Measurements from ENCODE around the gene DYNC2LI1.

The DYNC2LI1 gene

DNA sequence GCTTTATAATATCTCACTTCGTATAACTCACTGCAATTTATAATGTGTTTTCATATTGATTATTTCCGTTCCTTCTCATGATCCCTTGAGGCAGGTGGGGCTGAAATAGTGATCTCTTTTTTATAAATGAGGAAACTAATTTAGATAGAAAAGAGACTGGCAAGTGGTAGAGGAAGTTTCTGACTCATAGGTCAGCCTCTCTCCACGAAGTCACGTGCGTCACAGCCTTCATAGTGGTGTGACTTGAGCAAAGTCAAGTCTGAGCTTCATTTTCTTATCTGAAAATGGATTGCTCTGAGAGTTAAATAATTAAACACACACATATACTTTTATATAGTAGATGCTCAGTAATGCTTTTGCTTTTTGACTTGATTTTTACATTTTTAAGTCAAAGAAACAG lies 44.9 kb downstream of the DYNC2LI1 start:
- DNase-seq (ENCODE audit: low spot score): no peak

DNA sequence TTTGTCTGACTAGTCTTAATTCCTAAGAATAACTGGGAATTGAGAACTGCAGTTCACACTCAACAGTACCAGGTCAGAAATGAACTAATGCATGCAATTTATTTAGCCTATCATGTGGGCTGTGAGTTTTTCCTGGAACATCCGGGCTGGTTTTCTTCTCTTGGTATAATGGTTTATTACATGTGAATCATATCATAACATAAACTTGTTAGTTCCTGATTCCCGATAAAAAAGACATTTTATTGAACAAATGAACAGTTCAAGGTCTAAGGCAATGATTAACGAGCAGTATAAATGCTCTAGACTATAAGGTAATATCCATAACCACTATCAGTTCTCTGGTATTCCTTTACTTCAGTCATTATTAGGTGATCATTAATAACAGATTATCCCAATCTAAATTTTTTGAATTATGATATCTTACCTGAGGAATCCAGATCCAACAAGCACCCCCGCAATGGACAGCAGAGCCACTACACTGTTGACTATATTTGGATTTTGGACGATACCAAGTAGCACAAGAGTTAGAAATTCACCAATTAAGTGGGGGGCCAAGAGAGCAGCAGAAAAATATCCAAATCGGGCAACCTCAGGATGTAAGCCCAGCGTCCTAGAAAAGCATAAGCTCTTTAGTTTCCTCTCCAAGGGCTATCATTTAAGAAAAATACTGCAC lies 45.8 kb downstream of the DYNC2LI1 start:
- no peak for DNase-seq (ENCODE audit: low spot score)

DNA sequence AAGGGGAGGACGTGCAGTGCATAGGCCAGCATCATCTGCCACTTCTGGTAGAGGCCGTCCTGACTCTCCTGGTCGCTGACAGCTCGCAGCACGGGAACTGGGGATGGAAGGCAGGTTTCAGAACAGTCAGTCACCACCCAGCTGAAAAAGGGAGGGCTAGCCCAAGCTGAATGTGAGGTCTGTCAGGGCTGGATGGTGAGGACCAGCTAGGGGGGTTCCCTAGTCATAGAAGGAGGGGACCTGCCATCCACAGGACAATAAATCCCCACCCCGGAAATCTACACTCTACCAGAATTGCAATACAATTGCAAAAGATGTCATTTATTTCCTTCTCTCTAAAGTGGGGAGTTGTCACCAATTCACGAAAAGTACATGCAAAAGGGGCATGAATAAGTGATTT lies 49.0 kb downstream of the DYNC2LI1 start:
- DNase-seq (ENCODE audit: low spot score): no peak

DNA sequence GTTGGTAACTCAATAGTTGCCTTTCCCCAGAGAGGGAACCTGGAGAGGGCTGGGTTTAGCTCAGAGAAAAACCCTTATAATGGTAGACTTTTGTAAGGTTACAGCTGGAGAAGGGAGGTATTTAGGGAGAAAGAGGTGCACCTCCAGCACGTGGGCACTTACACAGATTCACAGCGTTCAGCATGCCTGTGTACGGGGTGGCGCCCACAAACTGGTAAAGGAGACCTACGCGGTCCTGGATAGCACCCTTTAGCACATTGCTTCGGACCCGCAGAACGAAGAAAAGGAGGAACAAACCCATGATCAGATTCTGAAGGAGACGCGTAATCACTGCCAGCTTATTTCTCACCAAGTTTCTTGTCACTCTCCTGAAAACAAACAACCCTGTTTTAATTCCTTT lies 49.9 kb downstream of the DYNC2LI1 start:
- no peak for DNase-seq (ENCODE audit: low spot score)

DNA sequence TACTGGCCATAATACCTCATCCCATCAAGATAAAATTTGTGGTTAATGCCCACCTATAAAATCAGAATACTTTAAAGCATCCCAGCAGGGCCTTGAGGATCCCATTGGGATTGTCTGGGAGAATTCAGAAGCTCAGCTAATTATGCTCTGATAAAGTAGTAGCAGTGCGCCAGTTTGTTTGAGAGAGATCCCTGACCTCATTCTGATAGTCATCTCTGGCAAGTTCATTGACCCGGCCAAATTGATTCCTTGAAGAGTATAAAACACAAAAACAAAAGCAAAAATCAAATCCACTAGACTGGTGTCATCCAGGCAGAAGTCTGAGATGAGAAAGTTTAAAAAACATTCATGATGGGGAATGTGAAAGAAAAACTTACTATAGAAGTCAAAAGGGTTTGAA lies 50.7 kb downstream of the DYNC2LI1 start:
- no peak for DNase-seq (ENCODE audit: low spot score)

DNA sequence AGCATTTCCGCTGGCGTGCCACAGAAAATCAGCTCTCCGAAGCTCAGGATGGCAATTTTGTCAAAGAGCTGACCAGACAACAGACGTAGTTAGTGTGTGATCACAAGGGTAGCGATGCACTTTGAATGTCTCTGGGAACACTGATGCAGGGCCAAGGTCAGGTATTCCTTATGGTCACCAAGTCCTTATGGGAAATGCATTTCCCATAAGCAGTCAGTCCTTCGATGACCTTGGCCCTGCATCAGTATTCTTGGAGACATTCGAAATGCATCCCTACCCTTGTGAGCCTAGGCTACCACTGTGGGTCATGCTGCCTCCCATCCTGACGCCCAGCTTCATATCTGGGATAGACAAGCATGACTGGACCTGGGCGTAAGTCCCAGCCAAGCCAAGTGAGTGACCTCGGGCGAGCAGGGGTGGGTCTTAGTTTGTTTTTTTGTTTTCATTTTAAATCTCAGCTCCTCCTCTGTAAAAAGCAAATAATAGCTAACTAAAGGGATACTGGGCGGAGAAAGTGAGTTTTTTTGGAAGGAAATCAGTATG lies 51.2 kb downstream of the DYNC2LI1 start:
- no peak for DNase-seq (ENCODE audit: low spot score)

DNA sequence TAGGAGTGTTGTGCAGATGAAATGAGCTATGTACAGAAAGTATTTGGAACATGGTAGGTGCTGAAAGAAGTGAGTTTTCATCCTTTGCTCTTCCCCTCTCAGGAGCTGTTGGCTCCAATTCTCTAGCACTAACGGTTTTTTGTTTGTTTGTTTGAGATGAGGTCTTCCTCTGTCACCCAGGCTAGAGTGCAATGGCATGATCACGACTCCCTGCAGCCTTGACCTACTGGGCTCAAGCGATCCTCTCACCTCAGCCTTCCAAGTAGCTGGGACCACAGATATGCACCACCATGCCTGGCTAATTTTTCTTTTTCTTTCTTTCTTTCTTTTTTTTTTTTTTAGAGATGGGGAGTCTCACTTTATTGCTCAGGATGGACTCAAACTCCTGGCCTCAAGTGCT lies 52.0 kb downstream of the DYNC2LI1 start:
- no peak for DNase-seq (ENCODE audit: low spot score)

DNA sequence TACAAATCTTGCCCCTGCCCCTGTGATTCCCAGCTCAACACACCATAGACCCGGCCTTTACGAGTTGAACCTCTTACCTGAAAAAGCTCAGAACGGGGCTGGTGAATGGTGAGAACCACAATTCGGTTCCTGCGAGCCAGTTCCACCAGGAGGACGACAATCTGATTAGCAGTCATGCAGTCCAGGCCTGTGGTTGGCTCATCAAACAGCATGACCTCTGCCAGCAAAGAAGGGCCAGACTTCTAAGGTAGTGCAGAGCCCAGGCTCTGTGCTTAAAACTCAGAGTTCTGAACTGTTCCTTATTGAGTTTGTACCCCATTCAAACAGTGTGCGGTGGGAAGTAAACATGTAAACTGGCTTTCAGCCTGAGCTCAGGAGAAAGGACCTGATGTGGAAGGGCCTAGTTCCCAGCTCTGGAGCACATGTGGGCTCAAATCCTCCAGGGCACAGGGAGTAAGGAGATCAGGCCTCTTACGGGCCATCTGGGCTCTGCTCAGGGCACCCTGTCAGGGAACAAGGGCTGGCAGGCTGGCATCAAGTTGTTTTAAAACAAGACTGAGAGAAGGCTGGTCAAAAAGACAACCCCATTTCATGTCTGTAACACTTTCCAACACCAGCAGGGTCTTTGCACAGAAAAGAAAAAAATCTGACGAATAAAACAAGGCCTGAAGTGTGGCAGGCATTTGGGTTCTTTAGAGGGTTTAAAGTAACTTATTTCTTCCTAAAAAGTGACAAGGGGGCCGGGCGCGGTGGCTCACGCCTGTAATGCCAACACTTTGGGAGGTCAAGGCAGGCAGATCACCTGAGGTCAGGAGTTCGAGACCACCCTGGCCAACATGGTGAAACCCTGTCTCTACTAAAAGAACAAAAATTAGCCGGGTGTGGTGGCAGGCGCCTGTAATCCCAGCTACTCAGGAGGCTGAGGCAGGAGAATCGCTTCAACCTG lies 52.7 kb downstream of the DYNC2LI1 start:
- no peak for DNase-seq (ENCODE audit: low spot score)

DNA sequence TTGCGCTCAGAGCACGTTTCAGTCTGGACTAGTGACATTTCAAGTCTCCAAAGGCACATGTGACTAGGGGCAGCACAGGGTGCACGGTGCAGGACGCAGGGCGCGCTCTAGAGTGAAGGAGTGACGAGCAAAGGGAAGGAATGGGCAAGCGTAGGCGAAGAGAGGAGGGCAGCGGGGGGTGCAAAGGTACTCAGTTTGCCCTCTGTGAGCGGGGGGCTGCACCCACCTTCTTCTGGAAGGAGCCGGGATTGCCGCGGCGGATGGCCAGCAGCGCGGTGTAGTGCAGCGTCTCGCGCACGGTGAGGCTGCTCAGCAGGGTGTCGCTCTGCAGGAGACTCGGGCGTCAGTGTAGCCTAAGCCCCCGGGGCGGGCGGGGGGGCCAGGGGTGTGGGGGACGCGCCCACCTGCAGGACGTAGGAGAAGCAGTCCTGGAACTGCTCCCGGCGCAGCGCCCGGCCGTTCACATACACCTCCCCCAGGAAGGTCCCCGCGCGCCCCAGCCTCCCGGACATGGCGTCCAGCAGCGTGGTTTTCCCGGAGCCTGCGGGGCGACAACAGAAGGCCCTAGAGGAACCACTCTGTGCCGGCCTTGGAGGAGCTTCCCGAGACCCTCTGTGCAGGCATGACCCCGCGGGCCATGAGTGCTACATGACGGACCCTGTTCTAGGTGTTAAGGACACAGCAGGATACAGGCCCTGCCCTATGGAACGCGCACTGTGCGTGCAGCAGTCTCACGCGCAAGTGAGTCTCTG lies 57.9 kb downstream of the DYNC2LI1 start:
- DNase-seq (ENCODE audit: low spot score): no peak

DNA sequence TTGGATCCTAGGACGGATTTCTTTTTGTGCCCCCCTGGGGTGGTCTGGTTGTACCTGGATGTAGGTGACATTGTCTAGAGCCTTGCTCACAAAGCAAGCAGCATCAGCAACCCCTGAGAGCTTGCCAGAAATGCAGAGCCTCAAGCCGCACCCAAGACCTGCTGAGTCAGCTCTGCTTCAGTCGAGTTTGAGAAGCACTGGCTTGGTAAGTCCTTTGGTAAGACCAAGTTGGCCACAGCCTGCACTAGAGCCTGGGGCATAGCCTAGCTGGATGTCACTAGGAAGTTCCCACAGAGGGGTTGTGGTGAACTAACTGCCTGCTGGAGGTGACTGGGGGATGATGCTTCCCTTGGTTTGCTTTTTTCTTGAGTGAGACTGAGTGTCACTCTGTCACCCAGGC lies 58.6 kb downstream of the DYNC2LI1 start:
- DNase-seq (ENCODE audit: low spot score): no peak

DNA sequence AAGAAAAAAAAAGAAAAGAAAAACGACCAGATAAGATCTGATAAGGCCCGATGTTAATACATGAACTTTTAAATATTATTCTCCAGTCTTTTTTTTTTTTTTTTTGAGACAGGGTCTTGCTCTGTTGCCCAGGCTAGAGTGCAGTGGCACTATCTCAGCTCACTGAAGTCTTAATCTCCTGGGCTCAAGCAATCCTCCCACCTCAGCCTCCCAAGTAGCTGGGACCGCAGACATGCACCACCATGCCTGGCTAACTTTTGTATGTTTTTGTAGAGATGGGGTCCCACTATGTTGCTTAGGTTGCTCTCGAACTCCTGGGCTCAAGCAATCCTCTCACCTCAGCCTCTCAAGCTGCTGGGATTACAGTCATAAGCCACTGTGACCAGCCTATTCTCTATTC lies 63.2 kb downstream of the DYNC2LI1 start:
- DNase-seq (ENCODE audit: low spot score): no peak

DNA sequence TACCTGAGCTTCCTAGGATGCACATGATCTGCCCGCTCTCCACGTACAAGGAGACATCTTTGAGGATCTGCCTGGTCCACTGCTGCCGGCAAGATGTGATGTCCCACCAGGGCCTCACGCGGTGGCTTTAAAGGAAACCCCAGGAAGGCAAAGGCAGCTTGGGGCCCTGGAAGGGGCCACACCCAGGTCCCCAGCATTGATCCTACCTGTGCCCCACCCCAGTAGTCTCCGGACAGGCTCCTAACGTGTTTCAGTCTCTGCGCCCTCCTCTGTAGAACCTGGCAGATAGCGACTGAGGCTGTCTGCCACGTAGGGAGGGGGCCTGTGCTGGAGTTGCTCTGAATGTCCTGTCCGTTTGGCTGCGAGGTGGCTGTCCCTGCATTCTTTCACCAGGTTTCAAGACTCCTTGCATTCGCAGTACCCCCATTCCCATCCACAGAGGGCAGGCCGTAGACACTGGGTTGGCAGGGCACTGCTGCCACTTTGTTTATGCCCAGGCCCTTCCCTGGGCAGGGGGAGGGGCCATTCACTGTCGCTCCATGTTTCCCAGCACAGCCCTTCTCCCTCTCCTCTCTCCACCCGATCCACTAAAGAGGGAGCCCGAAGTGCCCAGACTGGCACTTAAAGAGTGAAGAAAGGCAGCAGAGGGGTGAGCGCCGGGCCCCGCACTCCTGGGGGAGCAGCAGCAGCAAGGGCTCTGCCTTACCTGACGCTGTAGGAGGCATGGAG lies 64.2 kb downstream of the DYNC2LI1 start:
- DNase-seq (ENCODE audit: low spot score): peak; percentile 2

DNA sequence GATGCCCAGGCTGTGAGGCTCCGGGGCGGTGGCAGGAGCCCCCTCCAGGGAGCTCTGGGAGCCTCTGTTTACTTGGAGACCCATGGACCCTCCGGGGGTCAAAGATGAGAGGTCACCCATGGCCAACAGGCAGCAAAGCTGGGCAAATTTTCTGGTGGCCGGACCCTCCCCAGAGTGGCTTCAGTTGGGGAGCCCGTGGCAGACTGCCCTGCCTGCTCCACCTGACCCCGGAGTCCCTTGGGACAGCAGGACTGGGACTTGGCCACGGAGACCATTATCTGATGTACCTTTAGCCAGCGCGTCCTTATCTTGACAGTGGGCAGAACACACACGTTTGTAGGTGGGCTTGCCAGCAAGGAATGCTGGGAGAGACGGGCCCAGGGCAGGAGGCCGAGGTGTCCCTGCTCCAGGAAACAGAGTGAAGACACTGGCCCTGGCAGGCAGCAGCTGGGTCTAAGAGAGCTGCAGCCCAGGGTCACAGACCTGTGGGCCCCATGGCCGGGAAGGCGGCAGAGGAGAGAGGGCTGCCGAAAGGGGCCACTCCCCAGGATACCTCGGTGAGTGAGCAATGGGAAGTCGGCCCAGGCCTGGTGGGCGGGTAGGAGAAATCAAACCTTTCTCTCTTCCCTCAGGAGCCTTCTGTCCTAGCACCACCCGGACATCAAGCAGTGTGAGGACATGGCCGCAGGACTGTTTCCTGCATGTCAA lies 64.9 kb downstream of the DYNC2LI1 start, which contains the start of the genes ABCG5 and ABCG8:
Gene ABCG5, minus strand, starts transcription at position 280 of the 708 bp plus-strand sequence. Its CDS starts 160 bp downstream, at position 120.
Gene ABCG8, plus strand, starts transcription at position 412 of the 708 bp plus-strand sequence. Its CDS starts 83 bp downstream, at position 495.
- DNase-seq (ENCODE audit: low spot score): peak; percentile 9

DNA sequence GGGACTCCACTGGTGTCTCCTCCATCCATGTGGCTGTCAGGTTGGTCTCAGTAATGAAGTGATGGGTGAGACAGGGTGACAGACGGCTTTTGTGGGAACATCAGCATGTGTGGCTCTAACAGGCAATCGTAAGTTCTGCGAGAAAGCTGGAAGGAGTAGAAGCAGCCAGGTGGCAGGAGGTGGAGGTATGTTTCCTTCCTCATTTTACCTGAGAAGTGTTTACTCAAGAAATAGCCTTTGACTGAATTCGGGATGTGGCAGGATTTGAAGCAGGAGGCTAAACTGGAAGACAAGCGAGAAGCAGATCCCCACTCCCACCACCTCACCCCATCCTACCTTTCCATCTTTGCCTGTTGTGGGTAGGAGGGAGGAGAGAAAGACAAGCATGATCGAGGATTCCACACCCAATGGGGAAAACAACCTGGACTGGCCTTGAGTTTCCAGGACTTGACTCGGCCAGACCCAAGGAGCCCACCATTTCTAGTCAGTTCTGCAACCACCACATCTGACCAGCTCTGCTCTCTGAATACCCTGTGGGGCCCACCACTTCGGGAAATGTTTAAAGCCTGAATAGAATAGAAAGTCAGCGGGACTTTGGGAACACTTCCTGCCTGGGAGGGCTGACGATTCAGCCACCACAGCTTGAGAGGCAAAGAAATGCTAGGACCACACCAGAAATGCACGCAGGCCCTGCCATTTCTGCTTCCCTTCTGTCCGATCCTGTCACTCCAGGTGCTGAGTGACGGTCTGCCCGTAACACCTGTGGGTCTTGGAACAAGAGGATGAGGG lies 66.1 kb downstream of the DYNC2LI1 start:
- peak; percentile 4 for DNase-seq (ENCODE audit: low spot score)

DNA sequence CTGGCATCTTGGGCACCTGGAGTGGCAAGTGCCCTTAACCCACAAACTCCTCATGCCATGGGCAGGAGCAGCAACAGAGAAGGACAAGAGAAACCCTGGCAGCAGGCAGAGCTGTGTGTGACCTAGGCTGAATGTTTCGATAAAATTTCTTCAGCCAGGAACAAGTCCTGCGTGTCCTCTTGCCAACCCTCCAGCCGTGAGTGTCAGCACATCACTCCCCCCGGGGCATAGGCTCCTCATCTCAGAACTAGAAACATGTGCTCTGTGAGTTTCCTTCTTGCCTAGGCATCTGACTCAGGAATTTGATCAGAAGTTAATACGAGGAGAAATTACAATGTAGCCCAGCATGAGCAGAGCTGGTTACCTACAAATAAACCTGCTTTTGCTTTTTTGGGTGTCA lies 67.1 kb downstream of the DYNC2LI1 start:
- DNase-seq (ENCODE audit: low spot score): peak; percentile 12

DNA sequence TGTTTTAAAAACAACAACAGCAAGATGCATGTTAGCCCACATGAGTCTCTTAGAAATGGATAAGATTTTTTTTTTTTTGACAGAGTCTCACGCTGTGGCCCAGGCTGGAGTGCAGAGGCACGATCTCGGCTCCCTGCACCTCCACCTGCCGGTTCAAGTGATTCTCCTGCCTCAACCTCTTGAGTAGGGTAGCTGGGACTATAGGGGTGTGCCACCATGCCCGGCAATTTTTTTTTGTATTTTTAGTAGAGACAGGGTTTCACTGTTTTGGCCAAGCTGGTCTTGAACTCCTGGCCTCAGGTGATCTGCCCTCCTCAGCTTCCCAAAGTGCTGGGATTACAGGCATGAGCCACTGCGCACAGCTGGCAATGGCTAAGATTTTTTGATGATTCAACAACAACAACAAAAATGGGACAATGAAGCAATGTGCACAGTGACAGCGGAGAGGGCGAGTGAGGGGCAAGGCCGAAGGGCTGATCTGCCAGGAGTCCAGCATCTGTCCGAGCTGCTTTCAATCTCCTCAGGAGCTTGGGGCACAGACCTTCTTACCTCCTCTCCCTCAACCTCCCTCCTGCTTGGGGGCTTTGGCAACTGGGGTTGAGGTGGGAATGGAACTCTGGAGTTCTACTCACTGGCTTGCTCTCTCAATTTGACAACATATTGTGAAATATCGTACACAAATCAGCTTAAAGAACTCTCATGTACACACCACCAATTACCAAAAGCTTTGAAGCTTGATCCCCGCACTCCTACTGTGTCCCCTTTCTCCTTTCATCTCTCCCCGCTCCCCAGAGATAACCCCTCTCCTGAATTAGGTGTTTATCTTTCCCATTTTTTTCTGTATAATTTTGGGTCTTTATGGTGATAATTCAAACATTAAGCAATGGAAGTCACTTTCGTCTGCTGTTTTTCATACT lies 68.4 kb downstream of the DYNC2LI1 start:
- DNase-seq (ENCODE audit: low spot score): peak; percentile 2

DNA sequence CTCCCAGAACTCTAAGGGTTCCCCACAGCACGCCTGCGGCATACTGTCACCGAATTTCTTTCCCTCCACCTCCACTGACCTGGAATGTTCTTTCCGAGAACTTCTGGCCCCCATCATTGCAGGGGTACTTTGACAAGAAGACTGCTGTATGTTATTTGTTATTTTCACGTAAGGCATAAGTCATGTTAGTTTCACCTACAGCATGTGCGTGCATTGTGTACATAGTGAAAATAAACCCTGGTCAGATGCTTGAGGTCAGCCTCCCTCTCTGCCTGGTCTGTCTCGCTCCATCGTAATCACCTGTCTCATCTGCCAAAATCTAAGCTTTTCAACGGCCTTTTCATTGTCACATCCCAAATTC lies 69.0 kb downstream of the DYNC2LI1 start:
- no peak for DNase-seq (ENCODE audit: low spot score)

DNA sequence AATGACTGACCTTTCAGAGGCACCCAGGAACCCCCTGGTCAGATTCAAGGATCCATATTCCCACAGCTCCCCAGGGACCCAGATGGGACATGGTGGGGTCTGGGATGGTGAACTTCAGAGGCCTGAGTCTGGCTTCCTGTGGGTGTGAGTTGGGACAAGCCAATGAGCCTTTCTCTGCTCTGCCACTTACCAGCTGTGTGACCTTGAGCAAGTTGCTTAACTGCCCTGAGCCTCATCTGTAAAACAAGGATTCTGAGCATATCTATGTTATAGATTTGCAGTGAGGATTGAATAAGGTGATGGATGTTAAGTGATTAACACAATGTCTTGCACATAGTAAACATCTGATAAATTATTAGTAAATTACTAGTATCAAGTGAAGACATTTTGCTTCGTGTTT lies 71.3 kb downstream of the DYNC2LI1 start:
- DNase-seq (ENCODE audit: low spot score): no peak
